Body of pancreas (tissue), 4 donors: ENCODE data around the gene SMIM41.

ENCODE experiments used
- CTCF ChIP-seq, 7 experiments: fragments of 450-650 bp in 4 of 7; fragments of 200-600 bp in 3 of 7; sonication (generic) in 3 of 7; IDR thresholded peaks; one replicate each; pipeline ENCODE4 v1.5.1; 2016 to 2019; ENCODE audit warnings: antibody characterized with exemption in 7 of 7
- POLR2A ChIP-seq, 3 donors: fragments of 450-650 bp; IDR thresholded peaks; one replicate each; pipeline ENCODE4 v1.6.1; 2016; ENCODE audit warnings: antibody characterized with exemption in 3 of 3, mild to moderate bottlenecking in 2 of 3

GRCh38 chr12:52050758-52051541 lies 28.6 kb upstream of the SMIM41 start, which contains the start of gene NR4A1:
- peak in 2 of 7 experiments; percentile 3 to 11 for TF ChIP-seq CTCF (IDR thresholded peaks at IDR 0.05)
- TF ChIP-seq POLR2A (IDR thresholded peaks at IDR 0.05) = peak; percentile 79 to 97 (median 93)
